Erythroblast (primary cell): ENCODE measurements around the gene GPBAR1.

Experiments
- GATA1 ChIP-seq: IDR thresholded peaks from 2 replicates; pipeline ENCODE4 v1.6.1; 2011; ENCODE audit warnings: low read depth, mild to moderate bottlenecking, control low read depth, low read length, moderate library complexity
- POLR2A ChIP-seq: IDR thresholded peaks from 2 replicates; pipeline ENCODE4 v1.6.1; 2011; ENCODE audit warnings: mild to moderate bottlenecking, low read length

GRCh38 chr2:218300141-218300540 lies 39.3 kb downstream of the GPBAR1 start:
- TF ChIP-seq POLR2A (no peak), GATA1 (no peak)
